WTC11 (cell line): ENCODE results near the gene PMIS2. TPM values are rescaled to one million over a fixed set of nuclear protein-coding genes. Genes with fewer than 3 reads are reported as not detected.

Experiments
- ATAC-seq: fragments of 200-7000 bp; cut with Tn5 transposase; 2 replicates; pipeline ENCODE4 v1.10.0; 2021; ENCODE audit warnings: mild to moderate bottlenecking, moderate library complexity
- CTCF ChIA-PET: fragments of 300-600 bp; sonication (Branson Sonifier 250); formaldehyde crosslinking; loops from one replicate; lab custom pipeline; 2021; ENCODE audit warnings: antibody characterized with exemption; lab: Charles Lee
- POLR2A ChIA-PET: fragments of 350-600 bp; sonication (Branson Sonifier 250); formaldehyde crosslinking; loops from one replicate; lab custom pipeline; 2021; ENCODE audit warnings: antibody characterized with exemption; lab: Charles Lee
- DNase-seq: peaks from one replicate; pipeline ENCODE4 v3.0.0; 2021; ENCODE audit warnings: low spot score
- H3K27ac Mint-ChIP-seq: 2 replicates; pipeline ENCODE4 v1.8.0; 2021; ENCODE audit warnings: mixed read lengths
- H3K27me3 Mint-ChIP-seq: 2 replicates; pipeline ENCODE4 v1.8.0; 2021; ENCODE audit warnings: low read depth, mild to moderate bottlenecking, moderate library complexity, mixed read lengths
- H3K36me3 Mint-ChIP-seq: 2 replicates; pipeline ENCODE4 v1.8.0; 2021; ENCODE audit warnings: mixed read lengths
- H3K4me1 Mint-ChIP-seq: 2 replicates; pipeline ENCODE4 v1.8.0; 2022; ENCODE audit warnings: mixed read lengths
- H3K4me3 Mint-ChIP-seq: 2 replicates; pipeline ENCODE4 v1.8.0; 2021; ENCODE audit warnings: mild to moderate bottlenecking, moderate library complexity, mixed read lengths
- H3K9me3 Mint-ChIP-seq: 2 replicates; pipeline ENCODE4 v1.8.0; 2021; ENCODE audit warnings: mixed read lengths
- ATF6 ChIP-seq: sonication (generic); formaldehyde crosslinking; IDR thresholded peaks from 2 replicates; pipeline ENCODE4 v1.8.1; 2023; ENCODE audit warnings: mild to moderate bottlenecking, missing genetic modification reagents
- CTCF ChIP-seq: fragments of 200-600 bp; IDR thresholded peaks from 2 replicates; pipeline ENCODE4 v1.8.0; 2022; ENCODE audit warnings: antibody characterized with exemption
- E2F5 ChIP-seq: sonication (generic); formaldehyde crosslinking; IDR thresholded peaks from 2 replicates; pipeline ENCODE4 v1.8.1; 2022; ENCODE audit warnings: mild to moderate bottlenecking, moderate library complexity, missing genetic modification reagents
- EMX1 ChIP-seq: fragments of 250-450 bp; sonication (Bioruptor Pico); IDR thresholded peaks from 2 replicates; pipeline ENCODE4 v1.8.0; 2021; ENCODE audit warnings: mild to moderate bottlenecking
- GABPB1 ChIP-seq: sonication (generic); formaldehyde crosslinking; IDR thresholded peaks from 2 replicates; pipeline ENCODE4 v1.8.1; 2023; ENCODE audit warnings: mild to moderate bottlenecking, missing genetic modification reagents
- GRHL2 ChIP-seq: fragments of 250-450 bp; sonication (Bioruptor Pico); IDR thresholded peaks from 2 replicates; pipeline ENCODE4 v1.8.0; 2022; ENCODE audit warnings: mild to moderate bottlenecking, moderate library complexity; ENCODE audit not compliant: insufficient replicate concordance, severe bottlenecking
- JAZF1 ChIP-seq: fragments of 250-450 bp; sonication (Bioruptor Pico); IDR thresholded peaks from 2 replicates; pipeline ENCODE4 v1.9.0; 2021; ENCODE audit warnings: moderate library complexity, mild to moderate bottlenecking, inconsistent platforms
- MXD4 ChIP-seq: fragments of 250-450 bp; sonication (Bioruptor Pico); IDR thresholded peaks from 2 replicates; pipeline ENCODE4 v1.8.0; 2021; ENCODE audit warnings: mild to moderate bottlenecking, moderate library complexity, borderline replicate concordance
- NFATC4 ChIP-seq: fragments of 250-450 bp; sonication (Bioruptor Pico); IDR thresholded peaks from 2 replicates; pipeline ENCODE4 v1.9.0; 2021; ENCODE audit warnings: mild to moderate bottlenecking
- NR1H2 ChIP-seq: sonication (generic); formaldehyde crosslinking; IDR thresholded peaks from 2 replicates; pipeline ENCODE4 v1.9.0; 2021; ENCODE audit warnings: mild to moderate bottlenecking, moderate library complexity, missing genetic modification reagents
- NR3C1 ChIP-seq: sonication (generic); formaldehyde crosslinking; conservative IDR thresholded peaks from 2 replicates; pipeline ENCODE4 v1.8.1; 2023; ENCODE audit warnings: low read depth, mild to moderate bottlenecking, missing genetic modification reagents
- SOX15 ChIP-seq: fragments of 250-450 bp; sonication (Bioruptor Pico); IDR thresholded peaks from 2 replicates; pipeline ENCODE4 v1.9.0; 2021; ENCODE audit warnings: mild to moderate bottlenecking
- ZNF138 ChIP-seq: sonication (generic); formaldehyde crosslinking; conservative IDR thresholded peaks from 2 replicates; pipeline ENCODE4 v1.8.1; 2022; ENCODE audit warnings: mild to moderate bottlenecking, moderate library complexity, missing genetic modification reagents
- ZNF263 ChIP-seq: sonication (generic); formaldehyde crosslinking; IDR thresholded peaks from 2 replicates; pipeline ENCODE4 v1.8.1; 2022; ENCODE audit warnings: low read depth, mild to moderate bottlenecking, moderate library complexity, missing genetic modification reagents
- ZNF423 ChIP-seq: fragments of 250-450 bp; sonication (Bioruptor Pico); IDR thresholded peaks from 2 replicates; pipeline ENCODE4 v2.1.2; 2022; ENCODE audit warnings: mild to moderate bottlenecking, moderate library complexity
- total RNA-seq: library from RNA; stranded (reverse); gene quantifications from 3 replicates; pipeline ENCODE4 v1.2.3, GENCODE V29; 2021
- TF ChIP-seq, protein P1 (sequence below): sonication (generic); formaldehyde crosslinking; IDR thresholded peaks from 2 replicates; pipeline ENCODE4 v1.8.0; 2022; ENCODE audit warnings: mild to moderate bottlenecking, missing genetic modification reagents
- TF ChIP-seq, protein P2 (sequence below): fragments of 250-450 bp; sonication (Bioruptor Pico); IDR thresholded peaks from 2 replicates; pipeline ENCODE4 v1.8.0; 2021; ENCODE audit warnings: mild to moderate bottlenecking

PMIS2 gene
- total RNA-seq, 1 experiment from 2014 or later = not detected

DNA sequence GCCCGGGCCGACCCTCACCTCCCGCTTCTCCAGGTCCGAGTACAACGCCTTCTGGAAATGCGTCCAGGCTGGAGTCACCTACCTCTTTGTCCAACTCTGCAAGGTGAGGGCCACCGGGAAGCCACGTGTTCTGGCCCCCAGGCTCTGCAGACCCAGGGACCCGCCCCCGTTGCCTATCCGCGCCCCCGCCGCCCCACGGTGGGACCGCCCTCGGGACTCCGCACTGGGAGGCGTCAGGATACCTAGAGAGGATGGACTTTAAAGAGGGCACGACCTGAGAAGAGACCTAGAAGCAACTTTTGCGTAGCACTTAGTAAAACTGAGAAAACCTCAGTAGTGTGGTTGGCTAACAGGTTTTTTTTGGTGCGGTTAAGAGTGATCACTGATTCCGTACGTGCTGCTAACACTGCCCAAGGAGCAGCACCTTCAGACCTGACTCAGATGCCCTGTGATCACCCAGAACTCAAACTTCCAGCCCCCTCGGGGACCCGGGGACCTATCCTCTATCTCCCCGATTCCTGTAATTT lies 40.1 kb upstream of the PMIS2 start:
- TF ChIP-seq GRHL2 (CRISPR knock-in tag) (no peak), EMX1 (CRISPR knock-in tag) (no peak), E2F5 (0 out of 2 replicates have a peak, but pooled peaks have one; percentile 22)
- TF ChIP-seq, protein P1, sequence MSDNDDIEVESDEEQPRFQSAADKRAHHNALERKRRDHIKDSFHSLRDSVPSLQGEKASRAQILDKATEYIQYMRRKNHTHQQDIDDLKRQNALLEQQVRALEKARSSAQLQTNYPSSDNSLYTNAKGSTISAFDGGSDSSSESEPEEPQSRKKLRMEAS = 0 out of 2 replicates have a peak, but pooled peaks have one; percentile 2
- TF ChIP-seq, all 79 proteins: peak for 2
- ChIA-PET POLR2A (no interaction called here), CTCF (no interaction called here)
- no peaks in the 10 kb centered on the region; the same call in 1 of the 2 replicates for H3K27me3 Mint-ChIP-seq
- H3K4me3 Mint-ChIP-seq = peak overlapping the region; percentile 92
- H3K36me3 Mint-ChIP-seq = peaks cover 24% of the 10 kb centered on the region; the same call in 1 of the 2 replicates
- 0 out of 2 replicates have a peak overlapping the region, but pooled peaks have one; percentile 27 for H3K27ac Mint-ChIP-seq
- peak; percentile 52 for DNase-seq
- peaks cover 23% of the 10 kb centered on the region for H3K4me1 Mint-ChIP-seq
- ATAC-seq = peak; percentile 23
- H3K9me3 Mint-ChIP-seq = no peaks in the 10 kb centered on the region

DNA sequence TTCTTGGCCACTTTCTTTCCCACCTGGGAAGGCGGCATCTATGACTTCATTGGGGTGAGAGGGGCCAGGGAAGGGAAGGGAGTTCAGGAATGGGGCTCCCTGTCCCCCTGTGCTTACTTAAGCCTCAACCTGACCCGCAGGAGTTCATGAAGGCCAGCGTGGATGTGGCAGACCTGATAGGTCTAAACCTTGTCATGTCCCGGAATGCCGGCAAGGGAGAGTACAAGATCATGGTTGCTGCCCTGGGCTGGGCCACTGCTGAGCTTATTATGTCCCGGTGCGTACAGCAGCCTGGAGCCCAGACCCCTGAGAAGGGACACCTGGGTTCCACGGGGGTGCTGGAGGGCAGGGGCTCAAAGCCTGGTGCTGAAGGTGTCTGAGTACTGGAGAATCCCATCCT lies 39.4 kb upstream of the PMIS2 start:
- POLR2A ChIA-PET = interaction anchor here (0.7 kb wide), 1 partner anchor 36 kb away, joined by 3 read pairs; no protein-coding TSS in a partner anchor
- Mint-ChIP-seq H3K4me3 (peak overlapping the region; percentile 92), H3K9me3 (no peaks in the 10 kb centered on the region), H3K4me1 (peaks cover 23% of the 10 kb centered on the region), H3K36me3 (peaks cover 21% of the 10 kb centered on the region; the same call in 1 of the 2 replicates), H3K27me3 (no peaks in the 10 kb centered on the region), H3K27ac (no peak overlapping the region)
- no peak for TF ChIP-seq JAZF1
- no peak for TF ChIP-seq MXD4
- TF ChIP-seq SOX15 (CRISPR knock-in tag) = no peak
- no peak for TF ChIP-seq ZNF138 (CRISPR knock-in tag)
- TF ChIP-seq, protein P2, sequence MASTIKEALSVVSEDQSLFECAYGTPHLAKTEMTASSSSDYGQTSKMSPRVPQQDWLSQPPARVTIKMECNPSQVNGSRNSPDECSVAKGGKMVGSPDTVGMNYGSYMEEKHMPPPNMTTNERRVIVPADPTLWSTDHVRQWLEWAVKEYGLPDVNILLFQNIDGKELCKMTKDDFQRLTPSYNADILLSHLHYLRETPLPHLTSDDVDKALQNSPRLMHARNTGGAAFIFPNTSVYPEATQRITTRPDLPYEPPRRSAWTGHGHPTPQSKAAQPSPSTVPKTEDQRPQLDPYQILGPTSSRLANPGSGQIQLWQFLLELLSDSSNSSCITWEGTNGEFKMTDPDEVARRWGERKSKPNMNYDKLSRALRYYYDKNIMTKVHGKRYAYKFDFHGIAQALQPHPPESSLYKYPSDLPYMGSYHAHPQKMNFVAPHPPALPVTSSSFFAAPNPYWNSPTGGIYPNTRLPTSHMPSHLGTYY (CRISPR knock-in tag) = no peak
- ATAC-seq (no peak), DNase-seq (no peak)
- CTCF ChIA-PET = interaction anchor here (0.9 kb wide), 1 partner anchor 36 kb away, joined by 6 read pairs; no protein-coding TSS in a partner anchor

- H3K27ac Mint-ChIP-seq = peak overlapping the region; percentile 38
- ChIA-PET CTCF (interaction anchor here (0.6 to 2.2 kb wide), 18 partner anchors 9 to 153 kb away, joined by 3 to 29 read pairs (median 4); partner anchors contain the start of genes COX6B1, DMKN and HAUS5), POLR2A (interaction anchor here (1.6 kb wide), 1 partner anchor 38 kb away, joined by 4 read pairs; no protein-coding TSS in a partner anchor)
- H3K4me3 Mint-ChIP-seq = no peak overlapping the region
- peaks cover 18% of the 10 kb centered on the region for H3K4me1 Mint-ChIP-seq
- H3K9me3 Mint-ChIP-seq = no peaks in the 10 kb centered on the region
- ATAC-seq (peak; percentile 70), DNase-seq (peak; percentile 69)
- peaks cover 10% of the 10 kb centered on the region; the same call in 1 of the 2 replicates for H3K36me3 Mint-ChIP-seq
- TF ChIP-seq NFATC4 (CRISPR knock-in tag) (no peak), CTCF (peak; percentile 68)
- no peaks in the 10 kb centered on the region; the same call in 1 of the 2 replicates for H3K27me3 Mint-ChIP-seq
Measured at GRCh38 chr19:35549174-35549788, 36.7 kb upstream of the PMIS2 start.

- ChIA-PET POLR2A (no interaction called here), CTCF (interaction anchor here (1.3 to 2.2 kb wide), 2 partner anchors 8 to 93 kb away, joined by 6 to 29 read pairs; no protein-coding TSS in a partner anchor)
- Mint-ChIP-seq H3K36me3 (peaks cover 10% of the 10 kb centered on the region; the same call in 1 of the 2 replicates), H3K9me3 (no peaks in the 10 kb centered on the region), H3K27ac (no peak overlapping the region), H3K27me3 (no peaks in the 10 kb centered on the region; the same call in none of the 2 replicates), H3K4me1 (peaks cover 15% of the 10 kb centered on the region), H3K4me3 (no peak overlapping the region)
- no peak for ATAC-seq
- DNase-seq = no peak
- no peak for TF ChIP-seq ZNF263 (CRISPR knock-in tag)
- TF ChIP-seq GABPB1 (CRISPR knock-in tag) = no peak
- no peak for TF ChIP-seq ATF6 (CRISPR knock-in tag)
- TF ChIP-seq NR1H2 (CRISPR knock-in tag) = no peak
- TF ChIP-seq NR3C1 (CRISPR knock-in tag) = no peak
- no peak for TF ChIP-seq ZNF423 (CRISPR knock-in tag)
Measured at GRCh38 chr19:35549879-35550523, 36.0 kb upstream of the PMIS2 start.
